Thymus (tissue), 11 donors: ENCODE measurements around the gene KRTAP19-6. TPM values are rescaled to one million over a fixed set of nuclear protein-coding genes. Genes with fewer than 3 reads are reported as not detected.
"Not testable (repeated sequence)": the region's sequence is repeated elsewhere in the genome, so short reads cannot be mapped to it uniquely, and the experiment has no call there.

Experiments
- DNase-seq, 9 donors: peaks; one replicate each; pipeline ENCODE4 v3.0.0-alpha.2; 2013; ENCODE audit warnings: low spot score in 9 of 9, low read depth in 6 of 9, missing footprints in 1 of 9
- H3K27ac ChIP-seq, 2 donors: one replicate each; pipeline ENCODE4 v1.5.1; 2013; ENCODE audit warnings: control low read depth in 1 of 2, low read depth in 1 of 2, low read length in 1 of 2, mild to moderate bottlenecking in 1 of 2, moderate library complexity in 1 of 2
- H3K27me3 ChIP-seq, 2 donors: one replicate each; pipeline ENCODE4 v1.5.1; 2013; ENCODE audit warnings: low read length in 1 of 2; ENCODE audit not compliant: control insufficient read depth in 2 of 2, insufficient read depth in 1 of 2
- H3K36me3 ChIP-seq, 2 donors: one replicate each; pipeline ENCODE4 v1.5.1; 2013; ENCODE audit warnings: low read length in 1 of 2, mild to moderate bottlenecking in 1 of 2, moderate library complexity in 1 of 2; ENCODE audit not compliant: control insufficient read depth in 2 of 2, insufficient read depth in 2 of 2
- H3K4me1 ChIP-seq, 2 donors: one replicate each; pipeline ENCODE4 v1.5.1; 2013; ENCODE audit warnings: low read length in 2 of 2; ENCODE audit not compliant: control insufficient read depth in 2 of 2, insufficient read depth in 2 of 2
- H3K4me3 ChIP-seq, 2 donors: one replicate each; pipeline ENCODE4 v1.5.1; 2013; ENCODE audit warnings: low read length in 2 of 2, control low read depth in 1 of 2, mild to moderate bottlenecking in 1 of 2
- H3K9me3 ChIP-seq, 2 donors: one replicate each; pipeline ENCODE4 v1.5.1; 2013; ENCODE audit warnings: low read length in 1 of 2, mild to moderate bottlenecking in 1 of 2; ENCODE audit not compliant: control insufficient read depth in 2 of 2, insufficient read depth in 1 of 2
- WGBS: extraction: QIAGEN DNeasy Blood & Tissue Kit; methylation state at CpG from one replicate; pipeline ENCODE4 v1.1.7; 2013; 5-methylcytosine and 5-hydroxymethylcytosine counted together
- polyA plus RNA-seq: library from polyadenylated mRNA; stranded (reverse); fragments of 200-250 nt; gene quantifications from one replicate; pipeline ENCODE4 v1.2.3, GENCODE V29; 2013
- total RNA-seq: library from RNA; stranded (reverse); fragments of 120-200 nt; gene quantifications from one replicate; pipeline ENCODE4 v1.2.4, GENCODE V29; 2013
- donor health status: healthy.

KRTAP19-6 gene
- total and polyA plus RNA-seq, 2 donors: not detected

GRCh38 chr21:30561957-30562356, 20.3 kb upstream of the KRTAP19-6 start:
- Histone ChIP-seq H3K4me3 (no peak overlapping the region), H3K9me3 (no peaks in the 10 kb centered on the region), H3K4me1 (no peaks in the 10 kb centered on the region), H3K27ac (no peak overlapping the region), H3K27me3 (no peaks in the 10 kb centered on the region), H3K36me3 (no peaks in the 10 kb centered on the region)
- WGBS: 91% methylated on average over 2 of the region's 2 CpGs
- DNase-seq: no peak

GRCh38 chr21:30561264-30561895, 19.7 kb upstream of the KRTAP19-6 start, which contains the start of gene KRTAP19-7:
TSS of gene KRTAP19-7 (minus strand) at chr21:30561314. CDS start at chr21:30561289, 25 bp downstream.
- Histone ChIP-seq H3K27ac (no peak within 1 kb of the TSS), H3K36me3 (no peaks in the 10 kb centered on the region), H3K9me3 (no peaks in the 10 kb centered on the region), H3K4me3 (no peak within 1 kb of the TSS), H3K27me3 (no peaks in the 10 kb centered on the region), H3K4me1 (no peaks in the 10 kb centered on the region)
- whole genome bisulfite sequencing: 71% methylated on average over 2 of the region's 2 CpGs
- no peak for DNase-seq

- no peak for DNase-seq
- Histone ChIP-seq H3K27ac (no peak overlapping the region), H3K36me3 (no peaks in the 10 kb centered on the region), H3K9me3 (no peaks in the 10 kb centered on the region), H3K27me3 (no peaks in the 10 kb centered on the region), H3K4me3 (no peak overlapping the region), H3K4me1 (no peaks in the 10 kb centered on the region)
- 62% methylated on average over 2 of the region's 2 CpGs for WGBS
Measured at GRCh38 chr21:30555095-30555494, 13.4 kb upstream of the KRTAP19-6 start.

- DNase-seq: no peak
- Histone ChIP-seq H3K9me3 (no peaks in the 10 kb centered on the region), H3K27me3 (no peaks in the 10 kb centered on the region), H3K27ac (no peak overlapping the region), H3K4me1 (no peaks in the 10 kb centered on the region), H3K4me3 (no peak overlapping the region), H3K36me3 (no peaks in the 10 kb centered on the region)
- 71% methylated on average over 1 of the region's 1 CpG for WGBS
Measured at GRCh38 chr21:30552782-30553181, 11.1 kb upstream of the KRTAP19-6 start.

GRCh38 chr21:30518876-30519275, 22.8 kb downstream of the KRTAP19-6 start:
- Histone ChIP-seq H3K27me3 (no peaks in the 10 kb centered on the region), H3K36me3 (no peaks in the 10 kb centered on the region), H3K4me1 (no peaks in the 10 kb centered on the region), H3K27ac (no peak overlapping the region), H3K4me3 (no peak overlapping the region), H3K9me3 (no peaks in the 10 kb centered on the region)
- 95% methylated on average over 1 of the region's 1 CpG for WGBS
- DNase-seq: no peak

GRCh38 chr21:30515681-30516080, 26.0 kb downstream of the KRTAP19-6 start:
- H3K9me3 ChIP-seq: no peaks in the 10 kb centered on the region
- H3K27me3 ChIP-seq: no peaks in the 10 kb centered on the region
- H3K36me3 ChIP-seq: no peaks in the 10 kb centered on the region
- 92% methylated on average over 1 of the region's 1 CpG for WGBS
- DNase-seq: no peak
- no peak overlapping the region for H3K27ac ChIP-seq
- no peaks in the 10 kb centered on the region for H3K4me1 ChIP-seq
- no peak overlapping the region for H3K4me3 ChIP-seq

- H3K27me3 ChIP-seq, H3K9me3 ChIP-seq, H3K36me3 ChIP-seq, H3K4me1 ChIP-seq, DNase-seq, H3K27ac ChIP-seq, H3K4me3 ChIP-seq: not testable (repeated sequence)
- 26% methylated on average over 4 of the region's 4 CpGs for WGBS
Measured at GRCh38 chr21:30505621-30506205, 36.0 kb downstream of the KRTAP19-6 start.

- no peaks in the 10 kb centered on the region for H3K27me3 ChIP-seq
- no peak within 1 kb of the TSS for H3K4me3 ChIP-seq
- no peaks in the 10 kb centered on the region for H3K4me1 ChIP-seq
- 94% methylated on average over 6 of the region's 6 CpGs for WGBS
- DNase-seq: no peak
- no peak within 1 kb of the TSS for H3K27ac ChIP-seq
- no peaks in the 10 kb centered on the region for H3K9me3 ChIP-seq
- H3K36me3 ChIP-seq: no peaks in the 10 kb centered on the region
Measured at GRCh38 chr21:30502041-30502440, 39.6 kb downstream of the KRTAP19-6 start, which contains the start of gene KRTAP19-5. TSS of gene KRTAP19-5 (minus strand) at chr21:30502141. CDS start at chr21:30502090, 51 bp downstream.

GRCh38 chr21:30497065-30497464, 44.6 kb downstream of the KRTAP19-6 start, which contains the start of gene KRTAP19-4:
TSS of gene KRTAP19-4 (minus strand) at chr21:30497165. CDS start at chr21:30497110, 55 bp downstream.
- no peaks in the 10 kb centered on the region for H3K4me1 ChIP-seq
- H3K4me3 ChIP-seq: no peak within 1 kb of the TSS
- WGBS: 87% methylated on average over 4 of the region's 4 CpGs
- no peaks in the 10 kb centered on the region for H3K36me3 ChIP-seq
- H3K9me3 ChIP-seq: no peaks in the 10 kb centered on the region
- no peak for DNase-seq
- H3K27ac ChIP-seq: no peak within 1 kb of the TSS
- no peaks in the 10 kb centered on the region for H3K27me3 ChIP-seq
